Limb (tissue), 2 donors: ENCODE measurements around the gene PPP1R1B.

Experiments used
- DNase-seq, 2 donors: peaks; one replicate each; pipeline ENCODE4 v3.0.0-alpha.2; 2016; ENCODE audit errors: extremely low spot score in 2 of 2

Gene PPP1R1B

DNA sequence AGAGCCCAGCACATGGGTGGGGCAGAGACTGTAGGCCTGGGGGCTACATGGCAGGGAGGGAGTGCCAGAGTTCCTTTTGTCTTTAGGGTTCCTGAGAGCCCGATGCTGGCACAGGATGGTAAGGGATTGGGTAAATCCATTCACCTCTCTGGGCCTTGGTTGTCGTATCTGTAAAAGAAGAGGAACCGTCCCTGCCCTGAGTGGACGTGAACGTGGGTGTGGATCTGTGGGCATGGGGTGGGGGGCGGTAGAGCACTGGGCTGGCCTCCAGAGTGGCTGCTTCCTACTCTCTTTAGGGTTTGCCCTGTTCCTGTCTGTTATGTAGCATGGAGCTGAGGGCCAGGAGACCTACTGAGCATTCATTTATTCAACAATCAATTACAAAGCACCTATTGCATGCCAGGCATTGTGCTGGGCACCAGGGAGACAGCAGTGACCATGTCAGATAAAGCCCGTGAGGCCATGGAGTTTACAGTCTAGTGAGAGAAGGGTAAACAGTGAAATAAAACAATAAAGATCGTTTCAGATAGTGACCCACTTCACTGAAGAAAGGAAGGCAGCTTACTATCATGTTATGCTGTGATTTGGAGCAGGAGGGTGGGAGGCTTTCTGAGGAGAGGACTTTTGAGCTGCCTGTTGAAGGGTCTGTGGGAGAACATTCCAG is 25.3 kb downstream of the PPP1R1B start:
- DNase-seq = no peak

DNA sequence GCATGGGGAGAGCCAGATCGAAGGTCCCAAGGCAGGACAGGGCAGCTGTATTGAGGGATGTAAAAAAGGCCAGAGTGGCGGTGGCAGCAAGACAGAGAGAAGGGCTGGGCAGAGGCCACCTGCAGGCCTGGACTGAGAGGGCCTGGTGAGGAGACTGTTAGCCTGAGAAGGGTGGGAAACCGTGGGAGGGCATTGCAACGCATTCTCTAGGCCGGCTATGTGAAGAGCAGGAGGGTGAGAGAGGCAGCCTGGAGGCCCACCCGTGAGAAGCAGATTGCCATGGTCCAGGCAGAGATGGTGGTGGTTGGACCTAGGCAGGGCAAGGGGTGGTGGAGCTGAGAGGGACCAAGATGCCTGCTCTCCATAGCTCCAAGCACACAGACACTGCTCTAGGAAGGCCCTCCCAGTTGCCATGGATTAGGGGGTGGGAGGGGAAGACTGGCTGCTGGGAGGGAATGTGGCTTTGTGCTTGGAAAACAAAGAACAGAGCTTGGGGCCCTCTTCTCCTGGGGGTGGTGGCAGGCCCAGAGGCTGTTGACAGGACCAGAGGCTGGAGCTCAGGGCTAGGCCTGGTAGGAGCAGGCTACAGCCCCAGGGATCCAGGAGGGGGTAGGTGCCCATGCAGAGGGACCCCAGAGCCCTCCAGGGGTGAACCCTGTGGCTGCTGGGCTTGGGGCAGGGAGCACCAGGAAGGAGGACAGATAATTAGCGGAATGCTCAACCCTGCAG is 26.0 kb downstream of the PPP1R1B start:
- no peak for DNase-seq

GRCh38 chr17:39653316-39653661 is 26.5 kb downstream of the PPP1R1B start:
- no peak for DNase-seq

DNA sequence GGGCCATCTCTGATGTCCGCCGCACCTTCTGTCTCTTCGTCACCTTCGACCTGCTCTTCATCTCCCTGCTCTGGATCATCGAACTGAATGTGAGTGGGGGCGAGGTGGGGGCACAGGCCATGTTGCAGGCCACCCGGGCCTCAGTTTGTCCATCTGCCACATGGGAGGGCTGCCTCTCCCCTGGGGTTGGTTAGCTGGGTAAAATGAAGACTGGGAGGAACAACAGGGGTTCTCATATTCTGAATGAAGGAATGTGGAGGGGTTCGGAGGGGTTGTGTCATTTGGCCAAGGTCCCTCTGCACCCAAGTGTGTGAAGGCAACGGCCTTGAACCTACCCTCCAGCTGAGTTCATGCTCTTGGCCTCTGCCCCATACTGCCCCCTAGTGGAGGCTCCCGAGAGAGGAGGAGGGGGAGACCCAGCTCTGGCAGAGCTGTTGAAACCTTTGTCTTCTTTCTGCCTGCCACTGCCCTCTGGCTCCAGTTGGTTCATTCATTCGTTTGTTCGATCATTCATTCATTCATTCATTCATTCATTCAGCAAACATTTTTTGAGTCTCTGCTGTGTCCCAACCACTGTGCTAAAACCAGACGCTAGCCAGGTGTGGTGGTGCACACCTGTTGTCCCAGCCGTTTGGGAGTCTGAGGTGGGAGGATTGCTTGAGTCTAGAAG is 27.0 kb downstream of the PPP1R1B start:
- no peak for DNase-seq

GRCh38 chr17:39655105-39655504 is 28.4 kb downstream of the PPP1R1B start:
- no peak for DNase-seq

GRCh38 chr17:39658346-39658745 is 31.6 kb downstream of the PPP1R1B start:
- no peak for DNase-seq

GRCh38 chr17:39658760-39659159 is 32.0 kb downstream of the PPP1R1B start:
- DNase-seq = no peak

- DNase-seq = no peak
Measured at GRCh38 chr17:39659279-39660010, 32.7 kb downstream of the PPP1R1B start.

- no peak for DNase-seq
Measured at GRCh38 chr17:39660011-39660360, 33.2 kb downstream of the PPP1R1B start.

DNA sequence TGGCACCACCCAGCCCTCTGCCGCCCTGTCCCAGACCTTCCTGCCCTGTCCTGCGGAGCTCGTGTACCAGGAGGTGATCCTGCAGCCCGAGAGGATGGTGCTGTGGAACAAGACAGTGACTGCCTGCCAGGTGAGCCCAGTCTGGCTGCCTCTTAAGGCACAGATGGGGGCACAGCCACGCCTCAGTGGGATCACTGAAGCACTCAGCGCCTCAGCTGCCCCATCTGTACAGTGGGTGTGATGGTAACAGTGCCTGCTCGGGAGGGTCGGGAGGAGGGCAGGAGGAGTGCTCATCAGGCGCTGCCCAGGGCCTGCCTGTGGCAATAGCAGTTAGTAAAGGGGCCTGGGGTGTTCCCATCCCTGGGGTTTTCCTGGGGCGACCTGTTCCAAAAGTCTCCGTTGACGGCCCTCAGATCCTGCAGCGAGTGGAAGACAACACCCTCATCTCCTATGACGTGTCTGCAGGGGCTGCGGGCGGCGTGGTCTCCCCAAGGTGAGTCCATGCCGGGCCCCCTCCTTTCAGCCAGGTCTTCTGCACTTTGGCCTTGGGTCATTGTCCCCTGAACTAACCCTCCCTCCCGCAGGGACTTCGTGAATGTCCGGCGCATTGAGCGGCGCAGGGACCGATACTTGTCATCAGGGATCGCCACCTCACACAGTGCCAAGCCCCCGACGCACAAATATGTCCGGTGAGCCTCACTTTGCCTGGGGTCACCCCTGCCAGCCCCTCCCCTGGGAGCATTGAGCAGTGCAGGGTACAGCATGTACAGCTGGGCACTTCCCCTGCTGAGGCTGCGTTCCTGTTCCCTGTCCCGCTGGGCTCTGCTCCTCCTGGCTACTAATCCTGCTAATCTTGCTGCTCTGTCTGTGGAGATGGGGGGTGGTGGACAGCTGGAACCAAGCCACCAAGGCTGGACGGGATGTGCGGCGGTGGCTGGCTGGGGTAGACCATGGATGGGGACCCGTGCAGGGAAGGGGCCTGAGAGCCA is 33.9 kb downstream of the PPP1R1B start:
- peak in 1 of 2 donors; percentile 52 for DNase-seq

DNA sequence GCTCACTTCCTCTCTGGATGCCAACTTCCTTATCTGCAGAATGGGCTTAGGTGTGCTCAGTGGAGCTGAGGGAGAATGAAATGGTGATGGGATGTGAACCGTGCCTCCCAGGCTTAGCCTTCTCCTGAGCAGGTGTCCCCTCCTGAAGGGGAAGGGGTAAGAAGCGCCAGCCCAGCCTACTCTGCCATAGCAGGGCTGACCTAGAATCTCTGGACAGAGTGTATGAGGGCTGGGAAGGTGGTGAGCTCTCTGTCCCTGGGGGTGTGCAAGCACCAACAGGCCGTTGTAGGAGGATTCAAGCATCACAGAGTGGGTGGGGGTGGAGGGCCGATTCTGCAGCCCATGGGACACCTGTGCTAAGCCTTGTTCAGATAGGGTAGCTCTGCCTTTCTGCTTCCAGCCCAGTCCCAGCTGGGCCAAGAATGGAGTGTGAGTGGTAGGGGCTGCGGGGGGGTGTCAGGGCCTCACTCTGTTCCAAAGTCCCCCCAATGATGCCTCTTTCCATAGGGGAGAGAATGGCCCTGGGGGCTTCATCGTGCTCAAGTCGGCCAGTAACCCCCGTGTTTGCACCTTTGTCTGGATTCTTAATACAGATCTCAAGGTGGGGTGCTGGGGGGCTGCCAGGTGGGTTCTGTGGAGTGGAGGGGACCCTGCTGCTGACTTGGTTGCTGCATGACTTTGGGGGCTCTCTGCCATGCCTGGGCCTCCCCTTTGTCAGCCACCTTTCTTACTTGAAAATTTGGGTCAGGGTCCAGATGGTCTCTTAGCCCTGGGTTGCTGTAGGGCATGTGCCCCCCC is 35.2 kb downstream of the PPP1R1B start:
- no peak for DNase-seq

DNA sequence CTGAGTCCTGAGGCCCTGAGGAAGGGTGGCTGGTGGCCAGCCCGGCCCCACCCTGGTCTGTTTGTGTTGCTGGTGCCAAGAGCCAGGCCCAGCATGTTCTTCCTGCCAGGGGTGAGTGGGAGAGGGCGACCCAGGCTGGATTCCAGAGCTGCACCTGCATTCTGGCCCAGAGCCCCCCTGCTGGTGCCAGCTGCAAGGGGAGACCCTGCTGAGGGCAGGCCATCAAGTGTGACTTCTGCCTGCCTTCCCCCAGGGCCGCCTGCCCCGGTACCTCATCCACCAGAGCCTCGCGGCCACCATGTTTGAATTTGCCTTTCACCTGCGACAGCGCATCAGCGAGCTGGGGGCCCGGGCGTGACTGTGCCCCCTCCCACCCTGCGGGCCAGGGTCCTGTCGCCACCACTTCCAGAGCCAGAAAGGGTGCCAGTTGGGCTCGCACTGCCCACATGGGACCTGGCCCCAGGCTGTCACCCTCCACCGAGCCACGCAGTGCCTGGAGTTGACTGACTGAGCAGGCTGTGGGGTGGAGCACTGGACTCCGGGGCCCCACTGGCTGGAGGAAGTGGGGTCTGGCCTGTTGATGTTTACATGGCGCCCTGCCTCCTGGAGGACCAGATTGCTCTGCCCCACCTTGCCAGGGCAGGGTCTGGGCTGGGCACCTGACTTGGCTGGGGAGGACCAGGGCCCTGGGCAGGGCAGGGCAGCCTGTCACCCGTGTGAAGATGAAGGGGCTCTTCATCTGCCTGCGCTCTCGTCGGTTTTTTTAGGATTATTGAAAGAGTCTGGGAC is 36.0 kb downstream of the PPP1R1B start:
- no peak for DNase-seq

DNA sequence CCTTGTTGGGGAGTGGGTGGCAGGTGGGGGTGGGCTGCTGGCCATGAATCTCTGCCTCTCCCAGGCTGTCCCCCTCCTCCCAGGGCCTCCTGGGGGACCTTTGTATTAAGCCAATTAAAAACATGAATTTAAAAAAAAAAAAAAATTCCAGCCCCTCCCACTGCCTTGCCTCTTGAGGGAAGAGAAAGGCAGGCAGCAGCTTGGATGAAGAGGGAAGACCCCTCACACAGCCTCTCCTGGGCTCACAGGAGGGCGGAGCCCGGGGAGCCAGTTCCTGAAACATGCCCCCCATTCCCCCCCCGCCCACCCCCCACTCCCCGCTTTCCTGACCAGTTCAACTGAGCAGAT is 36.6 kb downstream of the PPP1R1B start:
- DNase-seq = no peak

GRCh38 chr17:39663688-39664580 is 37.2 kb downstream of the PPP1R1B start:
- no peak for DNase-seq

- no peak for DNase-seq
Measured at GRCh38 chr17:39664581-39665561, 38.1 kb downstream of the PPP1R1B start, which contains the start of gene TCAP. Gene TCAP, plus strand, starts transcription at chr17:39665349. Its CDS starts 11 bp downstream, at chr17:39665360.

GRCh38 chr17:39665642-39666224 is 39.0 kb downstream of the PPP1R1B start:
- DNase-seq = peak in 1 of 2 donors; percentile 51

- no peak for DNase-seq
Measured at GRCh38 chr17:39666231-39666600, 39.5 kb downstream of the PPP1R1B start.
